Measurements from ENCODE around the gene PLPPR5.
"Not testable (repeated sequence)": the region's sequence is repeated elsewhere in the genome, so short reads cannot be mapped to it uniquely, and the experiment has no call there.

Gene PLPPR5, protein sequence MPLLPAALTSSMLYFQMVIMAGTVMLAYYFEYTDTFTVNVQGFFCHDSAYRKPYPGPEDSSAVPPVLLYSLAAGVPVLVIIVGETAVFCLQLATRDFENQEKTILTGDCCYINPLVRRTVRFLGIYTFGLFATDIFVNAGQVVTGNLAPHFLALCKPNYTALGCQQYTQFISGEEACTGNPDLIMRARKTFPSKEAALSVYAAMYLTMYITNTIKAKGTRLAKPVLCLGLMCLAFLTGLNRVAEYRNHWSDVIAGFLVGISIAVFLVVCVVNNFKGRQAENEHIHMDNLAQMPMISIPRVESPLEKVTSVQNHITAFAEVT

DNA sequence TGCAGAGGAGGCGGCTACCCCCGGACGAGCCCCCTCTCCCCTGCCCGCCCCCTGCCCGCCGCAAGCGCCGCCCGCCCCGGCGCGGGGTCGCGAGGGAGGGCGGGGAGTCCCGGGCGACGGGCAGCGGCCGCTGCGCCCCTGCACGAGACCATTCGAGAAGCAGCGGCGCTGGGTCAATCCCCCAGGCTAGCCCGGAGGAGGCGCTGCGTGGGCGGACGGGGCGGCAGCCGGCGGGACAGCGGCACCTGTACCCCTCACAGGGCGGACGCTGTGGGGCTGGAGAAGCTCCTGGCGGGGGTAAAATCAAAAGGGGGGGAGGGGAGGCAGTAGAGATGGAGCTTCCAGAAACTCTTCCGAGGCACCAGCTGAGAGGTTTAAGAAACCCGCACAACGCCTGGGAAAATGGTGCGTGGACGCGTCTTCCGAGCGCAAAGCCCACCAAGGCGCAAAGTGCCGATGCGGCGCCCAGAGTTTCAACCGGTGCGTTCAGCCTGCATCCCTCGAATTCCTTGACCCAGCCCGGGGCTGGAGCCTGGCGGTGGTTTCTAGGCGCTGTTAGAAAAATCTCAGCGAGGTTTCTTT lies at the start of gene PLPPR5:
PLPPR5 (minus strand) TSS at position 1 of the 582 bp plus-strand sequence. CDS start 190 bp downstream, outside the sequence.
- no peak for DNase-seq

DNA sequence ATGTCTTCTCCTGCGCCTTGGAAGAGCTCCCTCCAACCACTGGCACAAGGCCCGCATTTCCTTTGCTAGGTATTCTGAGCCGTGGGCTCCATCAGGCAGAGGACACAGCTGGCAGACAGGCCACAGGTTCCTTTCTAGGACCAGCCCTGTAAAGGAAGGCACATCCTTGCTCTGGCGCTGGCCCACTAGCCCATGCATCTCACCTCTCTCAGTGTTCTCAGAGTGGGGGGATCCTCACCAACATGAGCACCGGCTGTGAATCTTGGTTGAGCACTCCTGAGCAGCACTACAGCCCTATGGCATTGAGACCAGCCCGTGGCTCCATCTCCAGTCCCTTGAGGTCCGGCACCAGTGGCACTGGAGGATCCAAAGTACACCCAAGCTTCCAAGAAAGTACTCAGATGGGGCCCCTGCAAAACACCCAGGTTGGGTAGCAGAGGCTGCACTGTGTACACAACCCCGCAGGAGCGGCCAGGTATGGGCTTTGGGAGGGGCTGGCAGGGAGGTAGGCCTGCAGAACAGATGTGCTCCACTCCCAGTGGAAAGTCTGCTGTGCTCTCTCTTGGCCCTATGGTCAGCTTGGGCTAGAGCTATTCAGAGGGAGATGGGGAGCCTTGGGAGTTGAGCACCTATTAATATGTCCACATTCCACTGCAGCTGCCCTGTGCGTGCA lies 47.1 kb upstream of the PLPPR5 start:
- no peak for DNase-seq

DNA sequence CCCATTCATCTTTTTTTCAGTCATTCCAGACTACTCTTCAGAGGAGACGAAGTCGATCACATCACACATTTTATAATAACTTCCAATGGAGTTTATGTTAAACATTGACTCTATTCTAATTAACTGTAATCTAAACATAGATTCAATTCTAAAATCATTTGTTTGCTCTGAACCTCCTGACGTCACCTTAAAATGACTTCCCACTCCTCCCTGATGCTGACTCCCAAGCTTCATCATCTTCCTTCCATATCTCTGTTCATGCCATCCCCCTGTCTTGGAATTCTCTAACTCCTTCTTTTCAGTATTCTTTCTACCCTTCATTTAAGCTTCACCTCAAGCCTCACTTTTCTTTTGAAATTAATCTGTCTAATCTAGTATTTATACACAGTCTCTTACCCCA lies 45.1 kb upstream of the PLPPR5 start:
- DNase-seq: no peak

DNA sequence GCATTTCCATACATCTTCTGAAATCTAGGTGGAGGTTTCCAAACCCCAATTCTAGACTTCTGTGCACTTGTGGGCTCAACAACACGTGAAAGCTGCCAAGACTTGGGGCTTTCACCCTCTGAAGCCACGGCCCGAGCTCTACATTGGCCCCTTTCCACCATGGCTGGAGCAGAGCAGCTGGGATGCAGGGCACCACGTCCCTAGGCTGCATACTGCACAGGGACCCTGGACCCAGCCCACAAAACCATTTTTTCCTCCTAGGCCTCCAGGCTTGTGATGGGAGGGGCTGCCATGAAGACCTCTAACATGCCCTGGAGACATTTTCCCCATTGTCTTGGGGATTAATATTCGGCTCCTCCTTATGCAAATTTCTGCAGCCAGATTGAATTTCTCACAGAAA lies 32.1 kb upstream of the PLPPR5 start:
- not testable (repeated sequence) for DNase-seq

DNA sequence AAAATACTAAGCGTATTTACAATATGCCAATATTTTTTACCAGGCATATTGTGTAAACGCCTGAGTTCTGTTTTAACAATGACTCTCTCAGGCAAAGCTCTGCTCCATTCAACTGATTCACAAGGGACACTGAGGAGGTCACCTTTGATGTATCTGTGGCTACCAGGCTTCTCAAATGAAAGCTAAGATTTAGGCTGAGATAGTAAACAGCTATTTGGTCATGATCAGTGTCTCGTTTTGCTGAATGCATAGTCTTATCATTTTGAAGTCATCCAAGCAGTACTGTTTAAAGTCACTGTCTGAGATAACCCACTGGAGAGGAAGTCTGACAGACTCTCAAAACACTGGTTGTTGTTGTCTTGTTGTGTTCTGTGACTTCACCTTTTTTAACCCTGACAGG lies 13.7 kb upstream of the PLPPR5 start:
- DNase-seq: no peak

DNA sequence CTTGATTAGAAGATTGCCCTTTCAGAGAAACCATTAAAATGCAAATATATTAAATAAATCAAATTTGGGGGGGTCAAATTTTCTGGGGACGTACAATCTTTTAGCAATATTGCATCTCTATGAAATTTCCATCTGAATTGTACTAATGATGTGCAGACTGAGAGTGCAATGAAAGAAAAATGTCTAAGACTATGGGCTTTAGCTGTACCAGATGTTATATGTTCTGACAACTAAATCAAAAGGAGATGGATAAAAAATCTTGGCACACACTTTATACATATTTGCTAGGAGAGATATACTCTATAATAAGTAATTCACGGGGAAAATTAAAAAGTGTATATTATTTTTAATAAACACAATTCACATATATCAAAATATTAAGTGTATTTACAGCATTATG lies 13.0 kb upstream of the PLPPR5 start:
- DNase-seq: no peak

DNA sequence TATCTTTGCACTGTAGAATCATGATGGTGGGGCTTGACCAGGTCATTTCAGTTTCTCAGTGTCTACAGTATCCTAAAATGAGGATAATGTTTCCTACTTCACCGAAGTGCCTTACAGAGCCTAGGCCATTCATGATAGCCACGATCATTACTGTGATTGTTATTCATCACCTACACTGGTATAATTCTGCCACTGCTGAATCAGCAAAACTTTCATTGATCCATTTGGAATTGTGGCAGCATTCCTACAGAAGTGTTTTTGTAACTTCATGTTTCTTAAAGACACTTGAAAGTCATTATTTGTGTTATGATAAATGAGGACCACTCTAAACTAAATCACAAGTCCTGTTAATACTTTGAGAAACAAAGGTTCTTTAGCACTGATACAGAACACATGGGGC lies 6.0 kb upstream of the PLPPR5 start:
- no peak for DNase-seq

DNA sequence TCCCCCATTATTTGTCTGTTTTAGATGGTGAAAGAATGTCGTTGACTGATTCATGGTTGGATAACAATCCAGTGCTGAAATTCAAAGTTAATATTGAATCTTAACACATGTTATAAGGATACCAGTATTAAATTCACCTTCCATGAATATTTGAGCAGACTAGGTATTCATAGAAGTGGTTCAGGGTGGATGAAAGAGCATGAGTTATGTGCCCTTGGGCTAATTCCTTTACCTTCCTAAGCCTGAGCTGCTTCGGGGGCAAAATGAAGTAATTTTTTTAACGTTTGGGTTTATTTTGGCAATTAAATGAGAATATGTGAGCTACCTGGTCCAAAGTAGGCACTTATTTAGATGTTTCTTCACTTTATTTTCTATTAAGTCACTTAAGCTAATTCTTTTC lies 2.7 kb upstream of the PLPPR5 start:
- no peak for DNase-seq

DNA sequence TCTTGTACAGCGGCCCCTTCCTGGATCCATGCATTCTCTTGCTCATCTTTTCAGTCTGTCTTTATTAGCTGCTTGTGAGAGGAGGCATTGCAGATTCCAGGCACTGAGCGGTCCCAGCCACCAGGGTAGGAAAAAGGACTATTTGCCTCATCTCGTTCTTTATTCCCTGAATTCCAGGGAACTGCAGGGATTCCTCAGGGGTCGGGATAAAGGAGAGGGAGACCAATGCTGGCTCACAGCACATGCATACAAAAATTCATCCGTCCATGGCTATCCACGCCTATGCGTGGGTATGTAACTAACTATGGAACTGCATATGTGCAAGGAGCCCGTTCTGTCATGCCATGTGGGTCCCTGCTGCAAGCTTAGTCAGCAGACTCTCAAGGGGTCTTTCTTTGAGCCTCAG lies 879 bp upstream of the PLPPR5 start:
- no peak for DNase-seq

DNA sequence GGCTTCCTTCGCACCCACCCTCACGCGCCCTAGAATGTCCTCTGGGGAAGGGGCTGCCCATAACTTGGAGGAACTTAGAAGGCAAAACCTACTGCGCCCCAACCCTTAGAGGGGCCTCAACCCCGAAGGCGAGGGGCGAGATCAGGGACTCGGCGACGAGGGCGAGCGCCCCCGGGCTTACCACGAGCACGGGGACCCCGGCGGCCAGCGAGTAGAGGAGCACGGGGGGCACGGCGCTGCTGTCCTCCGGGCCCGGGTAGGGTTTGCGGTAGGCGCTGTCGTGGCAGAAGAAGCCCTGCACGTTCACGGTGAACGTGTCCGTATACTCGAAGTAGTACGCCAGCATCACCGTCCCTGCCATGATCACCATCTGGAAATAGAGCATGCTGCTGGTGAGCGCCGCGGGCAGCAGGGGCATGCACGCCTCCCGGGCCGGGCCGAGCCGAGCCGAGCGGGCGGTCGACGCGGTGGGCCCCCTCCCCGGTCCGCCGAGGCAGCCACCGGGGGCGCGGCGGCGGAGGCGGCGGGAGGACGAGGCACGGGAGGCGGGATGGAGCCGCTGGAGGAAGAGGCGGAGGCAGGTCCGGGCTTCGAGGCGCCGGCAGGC lies 304 bp downstream of the PLPPR5 start:
- DNase-seq: no peak

DNA sequence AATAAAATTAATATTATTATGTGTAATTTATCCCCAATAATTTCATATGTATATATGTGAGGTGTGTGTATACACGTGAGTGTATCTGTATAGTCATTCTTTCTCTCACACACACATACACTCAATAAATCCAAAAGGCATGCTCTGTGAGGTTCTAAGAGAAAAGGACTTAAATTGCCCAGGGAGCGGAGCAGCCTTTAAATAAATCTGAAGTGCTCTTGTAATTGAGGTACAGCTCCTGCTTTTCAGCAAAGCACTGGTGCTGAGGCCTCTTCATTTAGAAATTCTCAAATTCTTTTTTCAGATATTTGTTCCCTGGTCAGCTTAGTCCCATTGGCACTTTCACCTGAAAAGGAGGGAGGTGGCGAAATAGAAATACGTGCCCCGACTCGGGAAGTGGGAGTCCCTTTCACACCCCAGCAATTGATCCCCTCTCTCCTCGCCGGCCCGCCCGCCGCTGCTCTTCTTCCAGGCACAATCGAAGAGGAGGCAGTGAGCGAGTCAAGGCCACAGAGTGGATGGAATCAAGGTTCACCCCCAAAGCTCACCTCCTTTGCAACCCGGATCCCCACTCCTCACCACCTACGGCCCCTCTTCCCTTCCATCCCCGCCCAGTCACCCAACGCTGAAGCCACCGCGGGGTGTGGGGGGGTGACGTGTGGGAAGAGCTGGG lies 944 bp downstream of the PLPPR5 start:
- DNase-seq: no peak

DNA sequence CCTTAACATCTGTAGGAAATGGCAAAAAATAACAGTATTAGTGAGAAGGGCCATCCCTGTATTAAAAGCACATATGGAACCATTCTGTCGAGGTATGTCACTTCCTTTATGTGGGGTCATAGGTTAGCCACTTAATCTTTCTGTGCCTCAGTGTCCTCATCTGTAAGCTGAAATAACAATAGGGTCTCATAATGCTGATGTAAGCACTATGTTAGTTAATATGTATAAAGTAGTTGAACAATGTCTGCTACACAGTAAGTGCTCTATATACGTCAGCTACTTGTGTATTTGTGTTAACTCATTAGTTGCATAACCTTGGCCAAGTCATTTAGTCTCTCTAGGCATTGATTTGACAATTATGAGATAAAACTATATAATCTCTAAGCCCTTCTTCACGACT lies 11.8 kb downstream of the PLPPR5 start:
- DNase-seq: no peak

DNA sequence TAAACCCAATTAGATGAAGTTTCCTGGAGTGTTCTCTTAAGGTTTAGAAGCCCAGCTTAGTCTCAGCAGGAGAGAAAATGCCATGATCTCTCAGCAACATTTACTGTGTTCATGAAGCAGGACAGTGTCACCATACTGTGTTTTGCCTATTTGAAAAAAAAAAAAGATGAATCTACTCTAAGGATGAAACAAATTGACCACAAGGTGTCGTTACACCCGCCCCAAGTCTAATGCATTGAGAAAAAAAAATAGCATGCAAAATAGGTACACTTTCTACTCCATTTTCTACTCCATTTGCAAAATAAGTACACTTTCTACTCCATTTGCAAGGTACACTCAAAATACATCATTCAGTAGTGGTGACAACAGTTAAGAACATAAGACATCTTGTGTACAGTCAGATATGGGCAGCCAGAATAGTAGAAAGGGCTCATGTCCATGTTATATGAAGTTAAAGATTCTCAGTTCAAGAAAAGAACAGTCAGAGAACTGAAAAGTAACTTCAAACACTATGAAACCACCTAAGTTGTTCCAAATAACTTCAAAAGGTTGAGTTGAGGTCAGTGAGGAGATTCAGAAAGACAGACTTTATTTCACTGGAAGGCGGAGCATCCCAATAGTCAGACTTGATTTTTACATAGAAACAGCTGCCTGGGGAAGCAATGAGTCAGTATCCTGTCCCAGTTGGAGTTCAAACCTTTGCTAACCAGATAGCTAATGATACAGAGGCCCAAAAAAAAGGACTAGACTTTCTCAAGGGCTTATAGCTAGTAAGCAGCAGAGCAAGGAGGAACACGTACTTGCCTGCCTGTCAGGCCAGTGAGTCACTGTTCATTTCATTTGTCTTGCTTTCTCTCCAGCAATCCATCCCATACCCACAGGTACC lies 13.3 kb downstream of the PLPPR5 start:
- peak; percentile 92 for DNase-seq

DNA sequence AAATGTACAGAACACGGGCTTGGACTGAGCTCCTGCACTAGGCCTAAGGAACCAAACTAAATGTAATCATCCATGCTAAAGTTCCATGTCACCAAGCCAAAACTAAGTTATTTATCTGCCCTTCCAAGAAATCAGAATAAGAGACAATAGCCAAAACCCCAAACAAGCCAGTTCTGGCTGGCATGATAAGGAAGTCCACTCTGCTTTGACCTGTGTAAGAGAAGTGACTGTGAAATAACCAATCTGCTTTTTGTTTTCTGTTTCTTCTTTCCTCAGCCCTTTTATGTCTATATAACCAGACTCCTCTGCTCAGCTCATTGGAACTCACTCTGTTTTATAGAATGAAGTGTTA lies 15.1 kb downstream of the PLPPR5 start:
- no peak for DNase-seq

DNA sequence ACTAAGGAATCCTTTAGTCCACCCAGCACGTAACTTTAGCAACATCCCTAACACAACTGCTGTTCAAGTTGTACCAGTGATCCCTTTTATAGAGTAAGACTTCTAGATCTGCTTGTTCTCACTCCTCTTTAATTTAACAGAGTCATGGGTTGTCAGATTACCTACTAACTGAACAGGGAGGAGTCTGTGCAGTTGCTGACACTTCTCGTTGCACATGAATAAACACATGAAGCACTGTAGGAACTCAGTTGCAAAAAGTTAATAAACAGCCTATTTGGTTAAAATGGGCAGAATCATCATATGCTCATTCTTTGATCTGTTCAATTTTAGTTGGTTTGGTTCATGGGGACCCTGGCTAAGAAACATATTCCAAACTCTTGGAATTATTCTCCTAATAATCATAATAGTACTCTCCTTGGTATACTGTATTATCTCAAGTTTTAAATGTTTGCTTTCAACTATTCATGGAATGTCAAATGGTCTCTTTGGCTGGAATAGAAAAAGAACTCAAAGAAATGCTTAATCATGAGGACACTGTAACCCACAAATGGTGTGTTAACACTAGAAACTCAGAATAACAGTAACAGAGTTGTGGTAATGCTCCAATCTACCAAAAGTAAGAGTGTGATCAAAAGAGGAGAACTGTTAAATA lies 15.6 kb downstream of the PLPPR5 start:
- no peak for DNase-seq

DNA sequence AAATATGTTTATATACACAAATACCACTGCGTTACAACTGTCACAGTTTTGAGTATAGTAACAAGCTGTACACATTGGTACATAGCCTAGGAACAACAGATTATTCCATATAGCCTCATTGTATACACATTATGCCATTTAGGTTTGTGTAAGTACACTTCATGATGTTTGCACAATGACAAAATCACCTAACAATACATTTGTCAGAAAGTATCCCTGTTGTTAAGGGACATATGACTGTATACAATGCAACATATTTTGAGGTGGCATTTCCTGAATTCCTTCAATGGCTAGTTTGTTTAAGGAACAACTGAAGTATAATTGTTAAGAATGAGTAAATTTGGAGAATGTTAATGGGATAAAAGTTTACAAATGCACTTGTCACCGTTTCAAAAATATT lies 19.0 kb downstream of the PLPPR5 start:
- DNase-seq: no peak

DNA sequence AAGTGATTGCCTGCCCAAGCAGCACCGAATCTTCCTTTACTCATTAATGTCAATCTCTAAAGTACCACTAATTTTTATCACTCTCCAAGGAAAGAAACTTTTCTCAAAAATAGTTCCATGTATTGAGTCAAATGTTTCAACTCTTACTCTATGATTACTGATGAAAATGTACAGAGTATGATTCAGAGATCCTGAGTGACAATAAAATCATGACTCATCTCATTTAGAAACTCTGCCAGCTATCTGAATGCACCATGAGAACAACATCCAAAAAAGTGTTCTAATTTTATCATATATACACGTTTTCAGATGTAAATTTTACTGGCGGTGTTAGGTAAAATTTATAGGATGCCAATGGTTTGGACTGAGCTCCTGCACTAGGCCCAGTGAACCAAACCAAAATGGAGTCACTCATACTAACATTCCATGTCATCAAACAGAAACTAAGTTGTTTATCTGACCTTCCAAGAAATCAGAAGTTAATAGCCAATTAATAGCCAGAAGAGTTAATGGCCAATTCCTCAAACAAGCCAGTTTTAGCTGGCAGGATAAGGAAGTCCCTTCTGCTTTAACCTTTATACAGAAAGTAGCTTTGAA lies 22.6 kb downstream of the PLPPR5 start:
- peak; percentile 68 for DNase-seq

DNA sequence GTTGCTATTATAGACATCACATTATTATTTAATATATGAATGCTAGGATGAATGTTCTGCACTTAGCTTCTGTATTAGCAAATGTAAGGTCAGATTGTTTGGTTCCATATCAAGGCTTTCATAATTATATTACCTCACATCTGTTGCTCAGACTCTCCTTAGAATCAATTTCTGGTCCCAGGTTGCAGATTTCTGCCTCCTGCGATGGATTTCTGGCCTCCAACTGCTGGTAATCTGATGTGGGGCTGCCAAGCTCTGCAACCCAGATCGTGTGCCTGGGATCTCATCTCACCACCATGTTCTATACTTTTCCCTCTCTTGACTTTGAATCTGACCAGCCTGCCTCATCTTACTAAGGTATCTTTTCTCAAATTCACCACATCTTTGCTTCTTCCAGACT lies 25.2 kb downstream of the PLPPR5 start:
- DNase-seq: no peak

DNA sequence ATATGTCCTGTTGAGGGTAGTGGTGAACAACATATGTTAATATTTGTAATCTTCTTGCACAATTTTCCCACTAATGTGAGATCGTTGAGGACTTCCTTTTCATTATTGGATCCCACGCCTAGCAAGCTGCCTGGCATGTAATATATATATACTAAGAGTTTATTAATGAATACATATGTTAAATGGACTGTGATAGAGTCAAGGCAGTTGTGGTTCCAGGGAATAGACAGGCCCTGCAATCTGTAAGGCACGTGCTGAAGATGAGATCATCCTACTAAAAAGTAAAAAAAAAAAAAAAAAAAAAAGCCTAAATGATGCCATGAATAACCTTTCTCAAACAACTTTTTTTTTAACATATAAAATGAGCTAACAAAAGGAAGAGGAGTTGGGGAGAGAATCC lies 28.9 kb downstream of the PLPPR5 start:
- DNase-seq: no peak

DNA sequence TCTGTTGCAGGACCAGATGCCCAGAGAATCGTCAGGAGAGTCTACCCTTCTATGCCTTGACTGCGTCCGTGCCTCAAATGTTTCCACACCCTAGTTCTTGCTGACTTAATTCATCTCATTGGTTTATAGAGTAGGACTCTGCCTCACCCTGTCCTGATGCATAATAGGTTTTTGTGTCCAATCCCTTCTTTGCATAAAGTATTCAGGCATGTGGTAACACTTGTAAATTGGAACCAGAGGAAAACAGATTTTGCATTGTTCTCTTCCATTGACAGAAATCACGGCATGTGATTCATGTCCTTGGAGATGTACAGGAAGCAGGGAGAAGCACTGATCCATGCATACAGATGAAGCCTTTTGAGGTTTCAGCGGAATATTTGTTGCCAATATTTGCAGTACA lies 29.5 kb downstream of the PLPPR5 start:
- DNase-seq: no peak

DNA sequence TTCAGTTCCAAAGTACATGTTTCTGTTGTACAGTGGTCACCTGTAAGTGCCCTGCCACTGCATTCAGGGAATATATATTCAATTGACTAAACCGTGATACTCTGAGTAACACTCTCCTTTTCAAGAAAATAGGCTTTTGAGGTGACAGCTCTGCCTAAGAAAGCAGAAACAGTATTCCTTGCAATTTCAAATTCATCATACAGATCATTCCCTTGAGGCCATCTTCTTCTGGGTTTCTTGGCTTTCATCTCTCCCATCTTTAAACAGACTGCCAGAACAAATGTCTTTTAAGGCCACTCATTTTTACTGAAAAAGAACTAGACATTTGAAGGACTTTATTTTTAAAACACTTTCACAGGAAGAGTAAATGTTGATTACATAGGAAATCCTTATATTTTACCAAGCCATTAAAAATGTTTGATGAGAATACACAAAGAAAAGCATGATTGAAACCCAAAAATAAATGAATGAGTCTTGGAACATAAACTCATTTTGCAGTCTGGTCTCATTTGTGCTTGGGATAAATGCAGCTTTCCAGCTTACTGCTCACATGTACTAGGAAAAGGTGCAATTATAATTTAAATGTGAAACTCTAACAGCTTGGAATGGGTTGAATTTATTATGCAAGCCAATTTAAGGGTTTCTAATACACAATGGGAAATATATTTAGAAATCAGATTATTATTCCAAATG lies 34.7 kb downstream of the PLPPR5 start:
- no peak for DNase-seq
